ENCODE results near the gene PIP4K2A.
"Not testable (repeated sequence)": the region's sequence is repeated elsewhere in the genome, so short reads cannot be mapped to it uniquely, and the experiment has no call there.

- not testable (repeated sequence) for TF ChIP-seq CTCF, POLR2A (IDR thresholded peaks at IDR 0.05)
Measured at GRCh38 chr10:22741631-22742030, 27.3 kb upstream of the PIP4K2A start.

Data from breast epithelium (tissue), 3 donors.